Duodenal mucosa (tissue), 2 donors: ENCODE results near the gene PSTPIP2.
A peak's percentile ranks its signal among the peaks of the same experiment; 100 is the strongest.

Source experiments
- H3K27ac ChIP-seq: one replicate; pipeline ENCODE4 v1.7.0; 2013; ENCODE audit warnings: low read depth, low read length
- H3K27me3 ChIP-seq, 2 donors: one replicate each; pipeline ENCODE4 v1.7.0; 2013; ENCODE audit warnings: low read length in 2 of 2, control low read depth in 1 of 2; ENCODE audit not compliant: insufficient read depth in 2 of 2, control insufficient read depth in 1 of 2
- H3K36me3 ChIP-seq, 2 donors: one replicate each; pipeline ENCODE4 v1.7.0; 2013; ENCODE audit warnings: low read length in 2 of 2, control low read depth in 1 of 2; ENCODE audit not compliant: insufficient read depth in 2 of 2, control insufficient read depth in 1 of 2
- H3K4me1 ChIP-seq, 2 donors: one replicate each; pipeline ENCODE4 v1.7.0; 2013; ENCODE audit warnings: low read length in 2 of 2, control low read depth in 1 of 2; ENCODE audit not compliant: insufficient read depth in 2 of 2, control insufficient read depth in 1 of 2
- H3K4me3 ChIP-seq, 2 donors: one replicate each; pipeline ENCODE4 v1.7.0; 2013; ENCODE audit warnings: low read length in 2 of 2, low read depth in 1 of 2
- H3K9ac ChIP-seq, 2 donors: one replicate each; pipeline ENCODE4 v1.7.0; 2013; ENCODE audit warnings: low read length in 2 of 2, low read depth in 1 of 2
- H3K9me3 ChIP-seq, 2 donors: one replicate each; pipeline ENCODE4 v1.7.0; 2013; ENCODE audit warnings: low read length in 2 of 2, control low read depth in 1 of 2; ENCODE audit not compliant: control insufficient read depth in 1 of 2

The PSTPIP2 gene

DNA sequence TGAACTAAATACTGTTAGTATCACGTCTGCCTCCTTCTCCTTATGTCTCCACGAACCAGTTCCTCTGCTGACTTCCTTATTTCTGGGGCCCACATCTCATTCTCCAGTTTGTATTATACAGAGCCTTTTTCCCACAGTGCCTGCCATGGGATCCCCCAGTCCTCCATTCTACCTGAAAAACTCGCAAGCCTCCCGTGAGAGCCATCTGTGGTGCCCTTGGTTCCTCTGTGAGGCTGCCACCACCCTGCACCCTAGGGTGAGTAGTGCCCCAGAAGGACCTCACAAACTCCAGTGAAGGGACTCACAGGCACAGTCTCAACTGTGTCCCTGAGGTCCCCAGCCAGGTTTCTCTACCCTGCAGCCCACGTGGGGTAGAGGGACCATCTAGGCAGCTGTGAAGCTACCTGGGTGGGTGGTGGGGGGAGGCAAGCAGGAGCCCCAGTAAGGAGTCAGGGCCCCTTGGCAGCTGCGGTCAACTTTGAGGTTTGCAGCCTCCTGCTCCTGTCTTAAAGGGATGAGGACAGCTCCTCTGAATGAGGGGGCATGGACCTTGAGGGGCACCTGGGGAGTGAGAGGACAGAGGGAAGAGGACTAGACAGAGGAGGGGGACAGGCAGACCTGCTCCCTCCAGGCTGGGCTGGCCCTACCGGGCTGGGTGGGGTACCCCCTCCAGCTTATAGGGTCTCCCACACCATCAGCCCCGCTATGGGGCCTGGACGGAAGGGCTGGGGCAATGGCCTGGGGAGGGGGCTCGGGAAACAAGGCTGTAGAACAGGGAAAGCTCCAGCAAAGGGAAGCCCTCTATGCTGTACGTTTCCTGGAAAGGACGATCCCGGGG lies 1.0 kb downstream of the PSTPIP2 start:
- no peaks in the 10 kb centered on the region for H3K9me3 ChIP-seq
- no peaks in the 10 kb centered on the region for H3K27me3 ChIP-seq
- H3K4me1 ChIP-seq, result peaks cover 14 to 25% of the 10 kb centered on the region in 2 donors
- peak overlapping the region; percentile 76 to 78 for H3K4me3 ChIP-seq
- H3K36me3 ChIP-seq, result no peaks in the 10 kb centered on the region
- H3K27ac ChIP-seq, result peak overlapping the region; percentile 42
- H3K9ac ChIP-seq, result peak overlapping the region; percentile 71 to 80

DNA sequence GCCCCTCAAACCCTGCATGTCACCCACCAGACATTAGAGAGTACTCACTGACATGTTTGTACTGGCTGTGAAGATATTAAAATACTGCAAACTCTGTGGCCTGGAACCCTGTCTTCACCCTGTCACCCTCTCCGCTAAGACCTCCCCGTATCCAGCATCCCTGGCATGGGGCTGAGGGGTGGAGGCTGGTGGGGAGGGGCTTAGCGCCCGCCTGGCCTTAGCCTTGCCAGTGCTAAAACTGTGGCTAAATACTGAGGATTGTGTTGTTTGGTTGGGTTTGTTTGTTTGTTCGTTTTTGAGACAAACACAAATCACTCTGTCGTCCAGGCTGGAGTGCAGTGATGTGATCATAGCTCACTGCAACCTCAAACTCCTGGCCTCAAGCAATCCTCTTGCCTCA lies 1.8 kb downstream of the PSTPIP2 start:
- H3K27me3 ChIP-seq, result no peaks in the 10 kb centered on the region
- H3K36me3 ChIP-seq, result no peaks in the 10 kb centered on the region
- H3K27ac ChIP-seq, result no peak overlapping the region
- no peak overlapping the region for H3K9ac ChIP-seq
- no peak overlapping the region for H3K4me3 ChIP-seq
- H3K4me1 ChIP-seq, result peaks cover 14 to 25% of the 10 kb centered on the region in 2 donors
- H3K9me3 ChIP-seq, result no peaks in the 10 kb centered on the region

DNA sequence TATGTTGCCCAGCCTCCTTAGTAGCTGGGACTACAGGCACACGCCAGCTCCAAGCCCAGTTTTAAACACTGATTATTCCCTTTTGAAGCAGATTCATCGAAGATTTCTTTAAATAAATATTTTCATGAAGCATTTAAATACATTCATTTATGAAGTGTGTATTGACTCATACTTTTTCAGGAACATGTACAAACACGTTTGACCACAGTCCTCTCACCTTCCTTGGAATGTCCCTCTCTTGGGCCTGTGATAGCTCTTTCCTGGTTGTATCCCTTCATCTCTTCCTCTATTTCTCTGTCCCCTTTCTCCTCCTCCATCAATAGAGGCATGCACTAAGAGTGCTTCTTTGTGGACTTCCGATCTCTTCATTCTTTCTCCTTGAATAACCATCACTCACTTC lies 2.5 kb downstream of the PSTPIP2 start:
- no peaks in the 10 kb centered on the region for H3K9me3 ChIP-seq
- peaks cover 14 to 25% of the 10 kb centered on the region in 2 donors for H3K4me1 ChIP-seq
- no peaks in the 10 kb centered on the region for H3K36me3 ChIP-seq
- H3K27me3 ChIP-seq, result no peaks in the 10 kb centered on the region
- H3K4me3 ChIP-seq, result no peak overlapping the region
- H3K9ac ChIP-seq, result no peak overlapping the region
- no peak overlapping the region for H3K27ac ChIP-seq

DNA sequence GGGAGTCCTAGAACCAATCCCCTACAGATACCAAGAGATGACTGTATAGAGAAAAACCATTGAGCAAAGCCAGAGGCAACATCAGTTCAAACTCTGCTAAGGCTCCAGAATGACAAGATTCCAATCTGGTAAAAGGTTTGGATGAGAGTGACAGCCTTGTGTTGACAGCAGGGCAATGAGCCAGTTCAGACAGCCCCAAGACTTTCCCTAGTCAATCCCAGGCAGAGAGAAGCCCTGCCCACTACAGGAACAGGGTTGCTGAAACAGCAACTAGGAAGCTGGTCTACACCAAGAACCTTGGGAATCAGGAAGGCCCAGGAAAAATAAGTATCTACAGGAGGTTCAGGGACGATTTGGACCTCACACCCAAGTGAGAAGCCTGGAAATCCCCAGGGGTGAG lies 3.3 kb downstream of the PSTPIP2 start:
- H3K9me3 ChIP-seq, result no peaks in the 10 kb centered on the region
- no peaks in the 10 kb centered on the region for H3K36me3 ChIP-seq
- no peaks in the 10 kb centered on the region for H3K27me3 ChIP-seq
- no peak overlapping the region for H3K27ac ChIP-seq
- peaks cover 14 to 25% of the 10 kb centered on the region in 2 donors for H3K4me1 ChIP-seq
- peak overlapping the region in 1 of 2 donors; percentile 24 for H3K4me3 ChIP-seq
- no peak overlapping the region for H3K9ac ChIP-seq

DNA sequence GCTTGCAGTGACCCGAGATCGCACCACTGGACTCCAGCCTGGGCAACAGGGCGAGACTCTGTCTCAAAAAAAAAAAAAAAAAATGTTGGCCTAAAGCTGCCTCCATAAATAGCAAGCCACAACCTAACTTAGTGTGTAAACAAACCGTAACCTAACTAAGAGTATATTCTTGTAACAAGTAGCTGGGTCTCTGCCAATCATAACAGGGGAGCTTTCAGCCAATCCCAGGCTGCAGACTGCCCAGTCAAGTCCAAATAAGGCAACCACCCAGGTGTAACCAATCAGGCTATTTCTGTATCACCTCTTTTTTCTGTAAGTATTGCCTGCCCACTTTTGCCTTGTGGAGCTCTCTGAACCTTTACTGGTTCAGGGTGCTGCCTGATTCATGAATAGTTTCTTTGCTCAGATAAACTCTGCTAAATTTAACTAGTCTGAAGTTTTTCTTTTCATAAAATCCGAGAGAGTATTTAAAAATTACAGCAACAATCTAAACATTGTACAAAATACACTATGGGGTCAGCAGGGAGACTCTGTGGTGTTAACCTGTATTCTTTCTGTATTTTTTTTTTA lies 4.5 kb downstream of the PSTPIP2 start:
- Histone ChIP-seq H3K4me1 (peaks cover 3 to 14% of the 10 kb centered on the region in 2 donors), H3K36me3 (no peaks in the 10 kb centered on the region), H3K9ac (no peak overlapping the region), H3K27me3 (no peaks in the 10 kb centered on the region), H3K9me3 (no peaks in the 10 kb centered on the region), H3K4me3 (no peak overlapping the region), H3K27ac (no peak overlapping the region)

DNA sequence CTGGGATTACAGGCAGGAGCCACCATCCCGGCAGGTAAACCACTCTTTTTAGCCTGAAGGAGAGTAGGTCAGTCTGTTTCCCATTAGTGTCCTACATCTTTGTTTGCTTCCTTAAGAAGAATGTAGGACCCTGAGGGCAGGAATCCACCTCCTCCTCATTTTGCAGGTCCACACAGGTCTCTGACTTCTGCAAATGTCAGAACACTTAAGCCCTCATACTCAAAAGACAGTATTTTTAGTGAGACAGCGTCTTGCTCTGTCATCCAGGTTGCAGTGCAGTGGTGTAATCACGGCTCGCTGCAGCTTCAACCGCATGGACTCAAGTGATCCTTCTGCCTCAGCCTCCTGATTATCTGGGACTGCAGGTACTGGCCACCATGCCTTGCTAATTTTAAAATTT lies 9.3 kb downstream of the PSTPIP2 start:
- no peaks in the 10 kb centered on the region for H3K9me3 ChIP-seq
- H3K9ac ChIP-seq, result no peak overlapping the region
- no peaks in the 10 kb centered on the region for H3K36me3 ChIP-seq
- H3K4me3 ChIP-seq, result no peak overlapping the region
- H3K27me3 ChIP-seq, result no peaks in the 10 kb centered on the region
- no peak overlapping the region for H3K27ac ChIP-seq
- H3K4me1 ChIP-seq, result peaks cover 4 to 8% of the 10 kb centered on the region in 2 donors

DNA sequence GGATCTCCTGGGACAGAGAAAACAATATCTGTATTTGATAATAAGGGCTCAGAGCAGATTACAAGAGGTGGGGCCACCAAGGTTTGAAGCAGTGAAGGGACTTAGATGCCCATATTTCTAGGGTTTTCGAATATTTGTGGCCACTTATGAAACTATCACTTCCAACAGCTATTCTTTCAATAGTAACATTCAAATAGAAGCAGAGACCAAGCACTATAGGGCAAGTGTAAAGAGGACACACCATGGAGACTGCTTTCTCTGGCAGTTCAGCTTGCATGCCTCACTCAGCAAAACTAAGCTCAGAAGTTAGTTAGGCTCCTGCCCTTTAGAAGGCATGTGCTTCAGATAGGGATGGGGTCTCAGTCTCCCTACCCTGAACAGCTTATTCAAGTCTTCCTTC lies 10.3 kb downstream of the PSTPIP2 start:
- no peaks in the 10 kb centered on the region for H3K9me3 ChIP-seq
- peaks cover 4 to 8% of the 10 kb centered on the region in 2 donors for H3K4me1 ChIP-seq
- H3K9ac ChIP-seq, result no peak overlapping the region
- no peak overlapping the region for H3K4me3 ChIP-seq
- no peaks in the 10 kb centered on the region for H3K36me3 ChIP-seq
- no peak overlapping the region for H3K27ac ChIP-seq
- no peaks in the 10 kb centered on the region for H3K27me3 ChIP-seq

DNA sequence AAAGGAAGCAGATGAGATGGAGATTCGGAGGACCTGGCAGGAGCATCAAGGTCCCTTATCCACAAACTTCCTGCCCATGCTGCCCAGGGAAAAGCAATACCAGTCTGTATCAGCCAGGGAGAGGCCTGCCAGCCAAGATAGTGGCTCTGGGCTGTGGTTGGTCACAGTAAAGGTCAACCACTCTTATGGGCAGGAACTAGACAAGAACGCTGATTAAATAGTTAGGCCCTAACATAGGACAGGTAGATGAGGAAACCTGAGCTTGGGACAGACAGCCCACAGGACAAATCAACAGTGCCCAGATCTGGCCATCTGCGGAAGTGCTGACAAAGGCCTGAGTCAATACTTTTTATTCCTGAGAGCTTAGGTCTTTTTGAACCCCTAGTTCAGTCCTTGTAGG lies 10.7 kb downstream of the PSTPIP2 start:
- peaks cover 4 to 8% of the 10 kb centered on the region in 2 donors for H3K4me1 ChIP-seq
- no peak overlapping the region for H3K27ac ChIP-seq
- H3K36me3 ChIP-seq, result no peaks in the 10 kb centered on the region
- H3K9ac ChIP-seq, result no peak overlapping the region
- H3K4me3 ChIP-seq, result no peak overlapping the region
- no peaks in the 10 kb centered on the region for H3K9me3 ChIP-seq
- H3K27me3 ChIP-seq, result no peaks in the 10 kb centered on the region

DNA sequence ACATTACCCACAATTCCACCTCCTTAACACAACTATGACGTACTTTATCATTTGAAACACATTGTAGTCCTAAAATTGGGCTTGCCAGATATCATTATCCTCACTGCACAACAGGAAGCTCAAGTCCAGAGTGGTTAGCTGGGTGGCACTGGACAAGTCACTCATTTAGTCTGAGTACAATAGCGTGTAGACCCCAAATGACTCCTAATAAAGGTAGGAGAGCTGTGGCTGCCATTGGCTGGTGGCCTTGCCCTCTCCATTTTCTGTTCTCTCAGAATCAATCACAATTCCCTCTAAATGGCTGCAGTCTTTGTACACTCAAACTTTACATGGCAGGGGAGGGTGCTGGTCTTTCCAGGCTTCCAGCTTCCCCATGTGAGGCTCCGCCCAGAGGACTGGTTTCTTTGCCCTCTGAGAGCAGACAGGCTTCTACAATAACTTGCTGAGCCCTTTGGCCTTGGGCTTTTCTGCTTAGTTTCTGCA lies 11.7 kb downstream of the PSTPIP2 start:
- Histone ChIP-seq H3K27me3 (no peaks in the 10 kb centered on the region), H3K36me3 (no peaks in the 10 kb centered on the region), H3K9ac (no peak overlapping the region), H3K4me3 (no peak overlapping the region), H3K9me3 (no peaks in the 10 kb centered on the region), H3K27ac (no peak overlapping the region), H3K4me1 (peaks cover 4 to 8% of the 10 kb centered on the region in 2 donors)

DNA sequence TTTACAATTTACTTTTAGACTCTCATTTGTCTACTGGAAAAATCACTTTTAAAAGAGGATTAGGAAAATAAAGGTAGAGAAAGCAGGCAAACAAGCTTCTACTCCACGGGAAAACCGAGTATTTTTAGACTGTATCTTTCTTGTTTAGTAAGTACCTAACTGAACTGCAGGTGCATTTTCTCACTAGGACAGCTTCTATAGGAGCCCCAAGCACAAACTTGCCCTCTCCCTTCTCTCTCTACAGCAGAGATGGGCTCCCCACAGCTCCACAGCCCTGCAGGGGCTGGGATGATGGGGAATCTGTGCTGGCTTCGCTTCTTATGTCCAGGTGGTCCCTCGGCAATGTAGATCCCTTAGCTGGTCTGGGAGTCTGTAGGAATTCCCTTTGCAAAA lies 16.2 kb downstream of the PSTPIP2 start:
- Histone ChIP-seq H3K9ac (no peak overlapping the region), H3K27me3 (no peaks in the 10 kb centered on the region), H3K27ac (no peak overlapping the region), H3K4me1 (peaks cover 6 to 7% of the 10 kb centered on the region in 2 donors), H3K4me3 (no peak overlapping the region), H3K9me3 (no peaks in the 10 kb centered on the region), H3K36me3 (no peaks in the 10 kb centered on the region)
